Left renal pelvis (tissue), 4 donors: ENCODE measurements around the gene PCDHGB2. TPM values are rescaled to one million over a fixed set of nuclear protein-coding genes. Genes with fewer than 3 reads are reported as not detected.

Experiments
- DNase-seq, 4 donors: peaks; one replicate each; pipeline ENCODE4 v3.0.0-alpha.2; 2013; ENCODE audit warnings: low read depth in 4 of 4, low spot score in 3 of 4
- polyA plus RNA-seq, 4 donors: library from polyadenylated mRNA; unstranded; fragments of 120-200 nt; gene quantifications; one replicate each; pipeline ENCODE4 v1.2.1, GENCODE V29; 2013; ENCODE audit not compliant: insufficient read length in 4 of 4

The PCDHGB2 gene
- polyA plus RNA-seq, 4 donors = 3.5 to 5.2 (median 3.8) TPM

GRCh38 chr5:141411575-141411974 lies 51.8 kb downstream of the PCDHGB2 start:
- no peak for DNase-seq

Other genes with a start within 250 kb of the PCDHGB2 start
- gene PCDHB4, start 238.2 kb upstream of the PCDHGB2 start, polyA plus RNA-seq = 1 to 10 TPM; 1.3 to 5.8 (median 2.2) TPM
- gene PCDHB5, start 224.8 kb upstream of the PCDHGB2 start, polyA plus RNA-seq = 10 to 100 TPM in 1 of 4 donors, 1 to 10 TPM in 3; 5.6 to 10.5 (median 8.0) TPM
- gene PCDHB6, start 209.9 kb upstream of the PCDHGB2 start, polyA plus RNA-seq = 1 to 10 TPM; 2.5 to 4.5 (median 3.4) TPM
- 1 to 10 TPM; 4.0 to 7.9 (median 5.6) TPM for gene PCDHB7, start 187.3 kb upstream of the PCDHGB2 start, polyA plus RNA-seq
- 1 to 10 TPM; 1.2 to 3.5 (median 2.7) TPM for gene PCDHB8, start 182.2 kb upstream of the PCDHGB2 start, polyA plus RNA-seq
- 1 to 10 TPM; 4.9 to 8.4 (median 5.7) TPM for gene PCDHB16, start 177.6 kb upstream of the PCDHGB2 start, polyA plus RNA-seq
- gene PCDHB9, start 172.8 kb upstream of the PCDHGB2 start, polyA plus RNA-seq = 1 to 10 TPM; 3.7 to 5.1 (median 4.5) TPM
- 10 to 100 TPM in 2 of 4 donors, 1 to 10 TPM in 2; 5.4 to 11.3 (median 8.3) TPM for gene PCDHB10, start 167.6 kb upstream of the PCDHGB2 start, polyA plus RNA-seq
- gene PCDHB11, start 160.4 kb upstream of the PCDHGB2 start, polyA plus RNA-seq = 1 to 10 TPM; 4.9 to 7.0 (median 6.5) TPM
- gene PCDHB12, start 151.3 kb upstream of the PCDHGB2 start, polyA plus RNA-seq = 1 to 10 TPM; 4.9 to 8.6 (median 5.5) TPM
- 1 to 10 TPM; 5.5 to 8.1 (median 5.9) TPM for gene PCDHB13, start 146.1 kb upstream of the PCDHGB2 start, polyA plus RNA-seq
- gene PCDHB14, start 136.7 kb upstream of the PCDHGB2 start, polyA plus RNA-seq = 10 to 100 TPM in 3 of 4 donors, 1 to 10 TPM in 1; 9.9 to 13.5 (median 10.6) TPM
- 10 to 100 TPM; 14.7 to 17.6 (median 16.6) TPM for gene PCDHB15, start 114.6 kb upstream of the PCDHGB2 start, polyA plus RNA-seq
- under 1 TPM in 1 of 4 donors, not detected in 3; 0.17 TPM for gene SLC25A2, start 55.9 kb upstream of the PCDHGB2 start, polyA plus RNA-seq
- gene TAF7, start 39.2 kb upstream of the PCDHGB2 start, polyA plus RNA-seq = 100 to 1,000 TPM; 142 to 184 (median 157) TPM
- gene PCDHGA1, start 29.5 kb upstream of the PCDHGB2 start, polyA plus RNA-seq = 1 to 10 TPM in 1 of 4 donors, under 1 TPM in 3; 0.47 to 1.1 (median 0.84) TPM
- gene PCDHGA2, start 21.2 kb upstream of the PCDHGB2 start, polyA plus RNA-seq = 10 to 100 TPM in 1 of 4 donors, 1 to 10 TPM in 3; 5.0 to 12.8 (median 7.0) TPM
- 1 to 10 TPM; 2.3 to 6.2 (median 3.8) TPM for gene PCDHGA3, start 16.2 kb upstream of the PCDHGB2 start, polyA plus RNA-seq
- 1 to 10 TPM; 1.7 to 2.1 (median 1.9) TPM for gene PCDHGB1, start 9.9 kb upstream of the PCDHGB2 start, polyA plus RNA-seq
- gene PCDHGA4, start 5.0 kb upstream of the PCDHGB2 start, polyA plus RNA-seq = 1 to 10 TPM; 2.3 to 4.6 (median 2.4) TPM
- gene PCDHGA5, start 4.2 kb downstream of the PCDHGB2 start, polyA plus RNA-seq = 1 to 10 TPM; 2.2 to 6.1 (median 2.6) TPM
- gene PCDHGB3, start 10.2 kb downstream of the PCDHGB2 start, polyA plus RNA-seq = 1 to 10 TPM; 1.5 to 2.8 (median 2.3) TPM
- 10 to 100 TPM in 1 of 4 donors, 1 to 10 TPM in 3; 4.9 to 11.1 (median 7.1) TPM for gene PCDHGA6, start 13.9 kb downstream of the PCDHGB2 start, polyA plus RNA-seq
- gene PCDHGA7, start 22.7 kb downstream of the PCDHGB2 start, polyA plus RNA-seq = 1 to 10 TPM; 1.8 to 2.5 (median 2.1) TPM
- 1 to 10 TPM; 5.0 to 7.4 (median 5.5) TPM for gene PCDHGB4, start 27.7 kb downstream of the PCDHGB2 start, polyA plus RNA-seq
- under 1 TPM; 0.40 to 0.56 (median 0.44) TPM for gene PCDHGA8, start 32.6 kb downstream of the PCDHGB2 start, polyA plus RNA-seq
- 10 to 100 TPM in 1 of 4 donors, 1 to 10 TPM in 3; 9.6 to 10.3 (median 9.8) TPM for gene PCDHGB5, start 38.0 kb downstream of the PCDHGB2 start, polyA plus RNA-seq
- gene PCDHGA9, start 42.8 kb downstream of the PCDHGB2 start, polyA plus RNA-seq = 10 to 100 TPM in 1 of 4 donors, 1 to 10 TPM in 3; 4.9 to 10.1 (median 6.6) TPM
- 10 to 100 TPM in 1 of 4 donors, 1 to 10 TPM in 3; 6.2 to 12.1 (median 8.4) TPM for gene PCDHGB6, start 48.0 kb downstream of the PCDHGB2 start, polyA plus RNA-seq
- gene PCDHGA10, start 53.0 kb downstream of the PCDHGB2 start, polyA plus RNA-seq = 1 to 10 TPM; 3.1 to 4.7 (median 3.5) TPM
- 10 to 100 TPM; 13.7 to 16.9 (median 16.3) TPM for gene PCDHGB7, start 57.7 kb downstream of the PCDHGB2 start, polyA plus RNA-seq
- gene PCDHGA11, start 61.1 kb downstream of the PCDHGB2 start, polyA plus RNA-seq = 1 to 10 TPM; 4.3 to 5.2 (median 4.6) TPM
- 1 to 10 TPM; 1.4 to 2.1 (median 1.7) TPM for gene PCDHGA12, start 70.5 kb downstream of the PCDHGB2 start, polyA plus RNA-seq
- 100 to 1,000 TPM in 3 of 4 donors, 10 to 100 TPM in 1; 98.1 to 164 (median 115) TPM for gene PCDHGC3, start 116.0 kb downstream of the PCDHGB2 start, polyA plus RNA-seq
- gene PCDHGC4, start 125.0 kb downstream of the PCDHGB2 start, polyA plus RNA-seq = 1 to 10 TPM; 2.7 to 3.1 (median 2.9) TPM
- gene PCDHGC5, start 129.1 kb downstream of the PCDHGB2 start, polyA plus RNA-seq = 1 to 10 TPM in 1 of 4 donors, under 1 TPM in 3; 0.24 to 1.0 (median 0.38) TPM